ENCODE results near the gene ARGLU1. TPM values are rescaled to one million over a fixed set of nuclear protein-coding genes. Genes with fewer than 3 reads are reported as not detected.

Gene ARGLU1
- total RNA-seq, 1 donor from 2014 or later: 467 TPM

GRCh38 chr13:106498571-106498970, 69.4 kb downstream of the ARGLU1 start:
- Mint-ChIP-seq H3K27ac (no peak overlapping the region), H3K4me1 (peaks cover 50% of the 10 kb centered on the region), H3K4me3 (no peak overlapping the region), H3K27me3 (ENCODE audit: insufficient read depth, low read depth) (peaks cover 2% of the 10 kb centered on the region), H3K36me3 (peaks cover 57% of the 10 kb centered on the region), H3K9me3 (peaks cover 3% of the 10 kb centered on the region)
- Histone ChIP-seq H3K9me3 (ENCODE audit: low read depth) (no peaks in the 10 kb centered on the region), H3K27ac (peak overlapping the region; percentile 42), H3K9ac (no peak overlapping the region), H3K79me2 (ENCODE audit: low read depth) (peaks cover 100% of the 10 kb centered on the region), H3K4me3 (no peak overlapping the region), H3K27me3 (no peaks in the 10 kb centered on the region), H4K20me1 (ENCODE audit: low read depth) (peaks cover 100% of the 10 kb centered on the region), H3F3A (ENCODE audit: low read depth) (peaks cover 29% of the 10 kb centered on the region), H2AFZ (replicated peaks) (no peak overlapping the region), H3K4me1 (peaks cover 19% of the 10 kb centered on the region), H3K36me3 (peaks cover 28% of the 10 kb centered on the region), H3K4me2 (no peak overlapping the region)
- no peak for DNase-seq (ENCODE audit: low spot score)
- TF ChIP-seq EZH2phosphoT487 (IDR thresholded peaks at IDR 0.05) (no peak), EZH2 (IDR thresholded peaks at IDR 0.05) (no peak), CTCF (IDR thresholded peaks at IDR 0.05) (no peak)

GRCh38 chr13:106498158-106498557, 69.8 kb downstream of the ARGLU1 start:
- H3K27me3 Mint-ChIP-seq (ENCODE audit: insufficient read depth, low read depth): peaks cover 2% of the 10 kb centered on the region
- H3K4me1 Mint-ChIP-seq: peaks cover 50% of the 10 kb centered on the region
- no peaks in the 10 kb centered on the region for H3K9me3 ChIP-seq (ENCODE audit: low read depth)
- H3K9me3 Mint-ChIP-seq: peaks cover 3% of the 10 kb centered on the region
- TF ChIP-seq EZH2 (IDR thresholded peaks at IDR 0.05) (no peak), CTCF (IDR thresholded peaks at IDR 0.05) (no peak), EZH2phosphoT487 (IDR thresholded peaks at IDR 0.05) (no peak)
- peaks cover 19% of the 10 kb centered on the region for H3K4me1 ChIP-seq
- H3K27ac Mint-ChIP-seq: peak overlapping the region; percentile 4
- H3K27me3 ChIP-seq: no peaks in the 10 kb centered on the region
- DNase-seq (ENCODE audit: low spot score): no peak
- H3K4me3 ChIP-seq: no peak overlapping the region
- H3K4me2 ChIP-seq: no peak overlapping the region
- H2AFZ ChIP-seq (replicated peaks): no peak overlapping the region
- peaks cover 100% of the 10 kb centered on the region for H3K79me2 ChIP-seq (ENCODE audit: low read depth)
- H3K36me3 ChIP-seq: peaks cover 28% of the 10 kb centered on the region
- H3K27ac ChIP-seq: peak overlapping the region; percentile 42
- peaks cover 100% of the 10 kb centered on the region for H4K20me1 ChIP-seq (ENCODE audit: low read depth)
- H3F3A ChIP-seq (ENCODE audit: low read depth): peaks cover 33% of the 10 kb centered on the region
- peaks cover 58% of the 10 kb centered on the region for H3K36me3 Mint-ChIP-seq
- no peak overlapping the region for H3K9ac ChIP-seq
- H3K4me3 Mint-ChIP-seq: no peak overlapping the region

- H3K27ac ChIP-seq: no peak overlapping the region
- no peaks in the 10 kb centered on the region for H3K27me3 ChIP-seq
- peaks cover 28% of the 10 kb centered on the region for H3K36me3 ChIP-seq
- H3K4me1 ChIP-seq: peaks cover 19% of the 10 kb centered on the region
- no peak overlapping the region for H3K4me2 ChIP-seq
- H3K27ac Mint-ChIP-seq: no peak overlapping the region
- H3K9me3 ChIP-seq (ENCODE audit: low read depth): no peaks in the 10 kb centered on the region
- H3K9me3 Mint-ChIP-seq: no peaks in the 10 kb centered on the region
- H3K4me3 Mint-ChIP-seq: no peak overlapping the region
- H2AFZ ChIP-seq (replicated peaks): no peak overlapping the region
- TF ChIP-seq EZH2 (IDR thresholded peaks at IDR 0.05): no peak
- TF ChIP-seq EZH2phosphoT487 (IDR thresholded peaks at IDR 0.05): no peak
- no peak for TF ChIP-seq CTCF (IDR thresholded peaks at IDR 0.05)
- peaks cover 40% of the 10 kb centered on the region for H3F3A ChIP-seq (ENCODE audit: low read depth)
- H3K4me3 ChIP-seq: no peak overlapping the region
- peaks cover 57% of the 10 kb centered on the region for H3K36me3 Mint-ChIP-seq
- peaks cover 4% of the 10 kb centered on the region for H3K27me3 Mint-ChIP-seq (ENCODE audit: insufficient read depth, low read depth)
- DNase-seq (ENCODE audit: low spot score): no peak
- H4K20me1 ChIP-seq (ENCODE audit: low read depth): peaks cover 100% of the 10 kb centered on the region
- H3K4me1 Mint-ChIP-seq: peaks cover 55% of the 10 kb centered on the region
- peaks cover 100% of the 10 kb centered on the region for H3K79me2 ChIP-seq (ENCODE audit: low read depth)
- H3K9ac ChIP-seq: no peak overlapping the region
These were observed 70.9 kb downstream of the ARGLU1 start for GRCh38 chr13:106497079-106497478.

All from neural progenitor cell (in vitro differentiated cells).